ENCODE results near the gene TNFRSF13B. TPM values are rescaled to one million over a fixed set of nuclear protein-coding genes. Genes with fewer than 3 reads are reported as not detected.
"Not testable (repeated sequence)": the region's sequence is repeated elsewhere in the genome, so short reads cannot be mapped to it uniquely, and the experiment has no call there.

Gene TNFRSF13B
- total RNA-seq, 1 donor from 2014 or later = 0.83 TPM

DNA sequence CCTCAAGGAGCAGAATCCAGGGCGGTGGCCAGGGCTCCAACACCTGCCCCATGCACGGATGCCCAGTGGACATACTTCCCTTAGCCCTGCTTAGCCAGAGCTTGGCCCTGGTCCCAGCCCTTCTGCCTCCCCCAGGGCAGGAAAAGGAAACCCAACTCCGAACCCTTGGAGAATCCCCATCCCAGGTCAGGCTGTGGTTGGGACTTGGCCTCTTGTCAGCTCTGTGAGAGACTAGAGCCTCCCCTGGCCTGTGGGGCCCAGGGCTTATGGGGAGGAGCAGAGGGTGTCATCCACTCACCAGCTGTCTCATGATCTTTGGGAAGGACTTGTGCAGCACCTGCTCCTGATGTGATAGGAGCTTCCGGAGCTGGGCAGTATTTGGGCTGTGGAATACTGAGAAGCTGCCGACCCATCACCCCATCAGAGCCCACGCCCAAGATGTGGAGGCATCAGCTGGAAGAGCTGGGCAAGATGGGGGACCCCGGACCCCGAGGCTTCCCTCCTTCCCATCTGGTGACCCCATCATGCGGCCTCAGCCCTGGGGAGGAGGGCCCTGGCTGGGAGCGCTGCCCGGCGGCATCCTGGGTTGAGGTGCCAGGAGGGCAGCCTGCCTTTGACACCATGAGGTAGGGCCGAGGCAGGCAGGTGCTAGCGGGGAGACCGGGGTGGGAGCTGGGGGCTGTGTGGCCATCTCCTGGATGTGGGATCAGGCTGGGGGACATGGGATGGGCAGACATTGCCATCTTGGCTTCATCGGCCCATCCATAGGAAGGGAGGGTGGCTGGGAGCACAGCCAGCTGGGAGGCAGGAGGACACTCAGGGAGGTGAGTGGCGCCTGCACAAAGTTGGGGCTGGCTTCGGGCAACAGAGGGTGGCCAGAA is 45.1 kb downstream of the TNFRSF13B start:
- DNase-seq (ENCODE audit: low spot score) = no peak

DNA sequence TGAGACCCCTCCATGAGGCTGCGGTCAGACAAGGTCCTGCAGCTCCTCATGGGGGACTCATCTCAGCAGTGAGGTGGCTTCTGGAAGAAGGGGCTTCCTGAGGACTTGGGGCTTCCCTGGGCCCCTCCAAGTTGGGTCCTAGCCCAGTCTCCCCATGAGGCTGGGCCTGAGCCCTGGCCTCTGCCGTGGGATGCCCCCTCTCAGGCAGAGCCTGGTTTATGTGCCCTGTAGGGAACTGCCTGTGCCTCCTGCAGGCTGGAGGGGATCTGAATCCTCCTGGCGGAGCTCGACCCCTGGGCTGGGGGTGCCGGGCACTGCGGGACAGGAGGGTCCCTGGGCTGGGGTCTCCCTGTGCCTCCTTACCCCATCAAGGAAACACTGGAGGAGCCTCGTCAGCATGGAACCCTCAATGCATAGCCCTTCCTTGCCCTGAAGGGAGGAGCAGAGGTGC is 45.8 kb downstream of the TNFRSF13B start:
- no peak for DNase-seq (ENCODE audit: low spot score)

DNA sequence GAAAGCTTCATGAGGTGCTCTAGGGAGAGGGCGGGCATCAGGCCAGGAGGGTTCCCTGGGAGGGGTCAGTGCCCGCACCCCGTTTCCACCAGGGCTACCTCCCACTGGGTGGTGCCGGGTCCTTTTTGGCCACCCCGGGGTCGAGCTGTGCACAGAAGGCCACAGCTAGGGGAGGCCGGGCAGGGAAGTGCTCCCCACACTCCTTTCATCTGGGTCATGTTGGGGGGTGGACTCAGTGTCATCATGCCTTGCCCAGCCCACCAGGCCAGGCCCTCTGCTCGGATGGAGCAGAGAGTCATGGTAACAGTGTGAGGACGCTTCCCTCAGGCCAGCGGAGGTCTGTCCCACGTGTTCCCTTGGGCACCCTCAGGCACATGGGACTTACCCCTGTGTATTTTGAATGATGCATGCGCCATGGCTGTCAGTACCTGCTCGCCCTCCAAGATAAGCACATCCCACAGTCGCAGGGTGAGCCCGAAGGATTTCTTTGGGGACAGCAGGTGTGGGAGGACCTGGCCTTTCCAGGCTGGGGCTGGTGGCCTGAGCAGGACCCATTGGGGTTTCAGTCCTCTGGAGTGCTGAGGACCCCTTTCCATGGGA is 46.4 kb downstream of the TNFRSF13B start:
- no peak for DNase-seq (ENCODE audit: low spot score)

DNA sequence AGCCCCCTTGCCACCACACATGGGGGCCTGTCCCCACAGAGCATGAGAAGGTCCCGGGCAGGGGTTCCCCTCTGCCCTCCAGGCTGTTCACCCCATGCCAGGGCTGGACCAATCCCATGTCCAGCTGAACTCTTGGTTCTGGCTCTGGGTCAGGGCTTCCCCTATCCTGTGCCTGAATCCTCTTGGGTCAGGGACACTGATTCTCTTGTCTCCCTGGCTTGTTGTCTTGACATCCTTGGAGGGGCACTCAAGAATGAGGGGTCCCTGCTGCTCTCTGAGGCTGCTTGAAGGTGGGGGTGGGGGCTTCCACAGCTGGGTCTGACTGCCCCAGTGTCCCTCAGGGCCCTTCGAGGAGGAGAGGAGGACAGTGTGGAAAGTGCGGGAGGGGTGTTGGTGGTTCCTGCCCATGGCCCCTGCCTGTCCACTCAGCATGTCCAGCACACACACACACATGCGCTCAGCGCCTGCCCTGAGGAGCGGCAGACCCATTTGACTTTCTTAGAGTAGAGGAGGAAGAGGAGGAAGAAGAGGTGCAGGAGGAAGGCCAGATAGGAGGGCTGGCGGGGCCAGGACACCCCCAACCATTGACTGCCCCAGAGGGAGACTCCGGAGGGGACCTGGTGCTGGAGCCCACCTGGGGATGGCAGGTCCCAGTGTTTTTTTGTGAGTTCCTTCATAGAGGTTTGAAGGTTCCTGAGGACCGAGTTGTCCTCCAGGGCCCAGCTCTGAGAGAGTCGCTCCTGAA is 47.0 kb downstream of the TNFRSF13B start:
- DNase-seq (ENCODE audit: low spot score) = no peak

GRCh38 chr17:16923904-16924695 is 47.8 kb downstream of the TNFRSF13B start:
- no peak for DNase-seq (ENCODE audit: low spot score)

- peak; percentile 32 for DNase-seq (ENCODE audit: low spot score)
Measured at GRCh38 chr17:16923097-16923903, 48.6 kb downstream of the TNFRSF13B start.

GRCh38 chr17:16922386-16923096 is 49.4 kb downstream of the TNFRSF13B start:
- DNase-seq (ENCODE audit: low spot score) = no peak

DNA sequence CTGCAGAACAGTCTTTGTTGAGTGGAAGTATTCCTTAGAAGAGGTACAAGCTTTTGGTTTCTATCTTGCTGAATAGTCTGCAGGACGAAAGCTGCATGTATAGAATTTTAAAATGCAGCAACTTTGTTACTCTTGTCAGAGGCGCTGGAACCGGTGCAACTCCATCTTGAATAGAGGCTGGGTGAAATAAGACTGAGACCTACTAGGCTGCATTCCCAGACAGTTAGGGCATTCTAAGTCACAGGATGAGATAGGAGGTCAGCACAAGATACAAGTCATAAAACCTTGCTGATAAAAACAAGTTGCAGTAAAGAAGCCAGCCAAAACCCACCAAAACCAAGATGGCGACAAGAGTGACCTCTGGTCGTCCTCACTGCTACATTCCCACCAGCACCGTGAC is 50.5 kb downstream of the TNFRSF13B start:
- not testable (repeated sequence) for DNase-seq (ENCODE audit: low spot score)

DNA sequence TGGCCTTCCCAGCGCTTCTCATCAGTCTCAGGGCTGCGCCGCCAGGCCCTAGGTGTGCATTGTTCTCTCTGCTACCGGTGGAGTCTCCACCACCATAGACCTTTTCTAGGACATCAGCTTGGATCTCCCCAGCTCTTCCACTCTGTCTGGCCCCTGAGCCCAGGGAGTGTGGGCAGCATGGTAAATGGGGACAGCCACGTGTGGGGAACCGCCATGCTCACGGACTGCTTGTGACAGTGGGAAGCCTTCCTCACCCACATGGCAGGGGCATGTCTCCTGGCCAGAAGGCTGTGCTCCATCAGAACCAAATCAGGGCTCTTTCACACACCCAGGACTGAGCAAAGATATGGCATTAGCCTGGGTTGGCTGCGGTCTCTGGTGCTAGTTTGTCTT is 51.3 kb downstream of the TNFRSF13B start:
- peak; percentile 32 for DNase-seq (ENCODE audit: low spot score)

GRCh38 chr17:16919663-16920627 is 52.0 kb downstream of the TNFRSF13B start:
- DNase-seq (ENCODE audit: low spot score) = no peak

DNA sequence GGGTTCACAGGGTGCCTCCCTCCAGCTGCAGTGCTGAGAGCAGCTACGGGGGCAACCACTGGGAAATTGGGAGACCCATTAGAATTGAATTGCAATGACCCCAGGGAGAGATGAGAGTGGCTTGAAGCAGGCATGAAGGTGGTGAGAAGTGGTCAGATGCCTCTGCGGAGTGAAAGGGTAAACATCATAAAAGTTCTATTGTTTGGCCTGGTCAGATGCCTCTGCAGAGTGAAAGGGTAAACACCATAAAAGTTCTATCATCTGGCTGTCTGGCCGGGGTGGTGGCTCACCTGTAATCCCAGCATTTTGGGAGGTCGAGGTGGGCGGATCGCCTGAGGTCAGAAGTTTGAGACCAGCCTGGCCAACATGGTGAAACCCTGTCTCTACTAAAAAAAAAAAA is 53.5 kb downstream of the TNFRSF13B start:
- DNase-seq (ENCODE audit: low spot score) = peak; percentile 15

- DNase-seq (ENCODE audit: low spot score) = peak; percentile 22
Measured at GRCh38 chr17:16917671-16918394, 54.1 kb downstream of the TNFRSF13B start.

DNA sequence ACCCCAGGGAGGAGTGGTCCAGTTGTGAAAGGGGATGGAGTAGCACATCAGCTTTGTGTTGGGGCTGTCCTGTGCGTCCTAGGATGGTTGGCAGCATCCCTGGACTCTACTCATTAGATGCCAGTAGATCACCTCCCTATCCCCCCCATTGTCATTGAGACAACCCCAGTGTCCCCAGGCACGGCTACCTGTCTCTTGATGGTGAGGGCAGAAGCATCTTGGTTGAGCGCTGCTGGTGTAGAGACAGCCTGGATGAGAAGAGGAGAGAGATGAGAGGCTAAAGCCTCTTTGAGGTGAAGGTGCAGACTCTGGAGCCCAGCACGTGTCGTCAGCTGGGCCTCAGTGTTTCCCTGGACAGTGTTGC is 55.4 kb downstream of the TNFRSF13B start:
- DNase-seq (ENCODE audit: low spot score) = no peak

GRCh38 chr17:16915752-16916556 is 56.0 kb downstream of the TNFRSF13B start:
- peak; percentile 44 for DNase-seq (ENCODE audit: low spot score)

DNA sequence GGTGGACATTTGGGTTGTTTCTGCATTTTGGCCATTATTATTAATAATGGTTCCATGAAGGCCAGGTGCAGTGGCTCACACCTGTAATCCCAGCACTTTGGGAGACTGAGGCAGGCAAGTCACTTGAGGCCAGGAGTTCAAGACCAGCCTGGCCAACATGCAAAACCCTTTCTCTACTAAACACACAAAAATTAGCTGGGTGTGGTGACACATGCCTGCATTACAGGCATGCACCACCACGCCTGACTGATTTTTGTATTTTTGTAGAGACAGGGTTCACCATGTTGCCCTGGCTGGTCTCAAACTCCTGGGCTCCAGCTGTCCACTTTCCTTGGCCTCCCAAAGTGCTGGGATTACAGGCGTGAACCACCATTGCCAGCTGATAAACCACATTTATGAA is 58.5 kb downstream of the TNFRSF13B start:
- no peak for DNase-seq (ENCODE audit: low spot score)

- DNase-seq (ENCODE audit: low spot score) = no peak
Measured at GRCh38 chr17:16912021-16912962, 59.6 kb downstream of the TNFRSF13B start.

All from ureter (tissue), 1 donor.